Measurements from ENCODE around the gene BCOR. TPM values are rescaled to one million over a fixed set of nuclear protein-coding genes. Genes with fewer than 3 reads are reported as not detected.
A peak's percentile ranks its signal among the peaks of the same experiment; 100 is the strongest.

The BCOR gene
- total RNA-seq, 1 experiment from 2014 or later, result 0.68 TPM

GRCh38 chrX:40145001-40145922, 47.5 kb upstream of the BCOR start:
- H3K27me3 ChIP-seq (ENCODE audit: insufficient read depth, low read depth), result no peaks in the 10 kb centered on the region
- H3K9me3 ChIP-seq (ENCODE audit: insufficient read depth, low read depth), result no peaks in the 10 kb centered on the region
- TF ChIP-seq CTCF (conservative IDR thresholded peaks at IDR 0.05) (no peak), EZH2 (IDR thresholded peaks at IDR 0.05; ENCODE audit: low read depth) (no peak)
- BruUV-seq (replicated peaks), result TSS peak; percentile 21
- peak overlapping the region; percentile 57; the same call in 1 of the 2 replicates for H3K4me3 ChIP-seq
- H3K36me3 ChIP-seq (ENCODE audit: low read depth), result no peaks in the 10 kb centered on the region
- ChIA-PET CTCF (no interaction called here), POLR2A (ENCODE audit: unreplicated experiment) (no interaction called here)
- no peaks in the 10 kb centered on the region for H3K79me2 ChIP-seq (ENCODE audit: low read depth)
- no peaks in the 10 kb centered on the region for H3K4me1 ChIP-seq (replicated peaks; ENCODE audit: insufficient read depth)
- DNase-seq, result no peak
- peak overlapping the region; percentile 63 for H3K4me2 ChIP-seq
- H2AFZ ChIP-seq, result no peak overlapping the region
- H3K27ac ChIP-seq, result no peak overlapping the region
- no peaks in the 10 kb centered on the region for H4K20me1 ChIP-seq (ENCODE audit: insufficient read depth)
- H3F3A ChIP-seq (ENCODE audit: insufficient read depth, low read depth), result no peaks in the 10 kb centered on the region
- intact Hi-C loops (cut with micrococcal nuclease; ENCODE audit: unreplicated experiment), result no loop called here
- H3K9me2 ChIP-seq (ENCODE audit: insufficient read depth), result no peaks in the 10 kb centered on the region

- no peaks in the 10 kb centered on the region for H3K9me2 ChIP-seq (ENCODE audit: insufficient read depth)
- no peaks in the 10 kb centered on the region for H3K27me3 ChIP-seq (ENCODE audit: insufficient read depth, low read depth)
- no TSS peak for BruUV-seq (replicated peaks)
- POLR2A ChIA-PET (ENCODE audit: unreplicated experiment), result no interaction called here
- H3K79me2 ChIP-seq (ENCODE audit: low read depth), result no peaks in the 10 kb centered on the region
- peak overlapping the region; percentile 57; the same call in 1 of the 2 replicates for H3K4me3 ChIP-seq
- peak overlapping the region; percentile 63; the same call in 1 of the 2 replicates for H3K4me2 ChIP-seq
- no peak overlapping the region for H2AFZ ChIP-seq
- H3K4me1 ChIP-seq (replicated peaks; ENCODE audit: insufficient read depth), result no peaks in the 10 kb centered on the region
- H3F3A ChIP-seq (ENCODE audit: insufficient read depth, low read depth), result no peaks in the 10 kb centered on the region
- no peaks in the 10 kb centered on the region for H3K36me3 ChIP-seq (ENCODE audit: low read depth)
- DNase-seq, result no peak
- intact Hi-C loops (cut with micrococcal nuclease; ENCODE audit: unreplicated experiment), result no loop called here
- H4K20me1 ChIP-seq (ENCODE audit: insufficient read depth), result no peaks in the 10 kb centered on the region
- no peak overlapping the region for H3K27ac ChIP-seq
- CTCF ChIA-PET, result no interaction called here
- no peaks in the 10 kb centered on the region for H3K9me3 ChIP-seq (ENCODE audit: insufficient read depth, low read depth)
- no peak for TF ChIP-seq EZH2 (IDR thresholded peaks at IDR 0.05; ENCODE audit: low read depth)
- TF ChIP-seq CTCF (conservative IDR thresholded peaks at IDR 0.05), result no peak
Measured at GRCh38 chrX:40144576-40144975, 46.8 kb upstream of the BCOR start.

DNA sequence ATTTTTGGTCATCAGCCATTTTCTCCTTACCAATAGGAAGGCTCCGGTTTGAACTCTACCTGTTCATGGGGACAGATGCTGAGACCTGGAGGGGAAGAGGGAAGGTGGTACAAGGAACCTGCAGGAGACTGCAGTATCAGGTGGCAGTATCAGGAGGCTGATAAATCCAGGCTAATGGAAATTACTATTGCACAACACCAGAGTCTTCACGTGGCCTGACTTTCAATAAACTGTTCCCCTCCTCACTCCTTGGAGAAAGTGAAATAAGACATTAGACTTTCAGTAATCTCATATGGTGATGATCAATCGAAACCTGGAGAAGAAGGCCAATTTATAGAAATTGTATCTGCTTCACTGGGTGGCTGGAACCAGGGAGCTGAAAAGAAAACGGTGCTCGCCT, 46.2 kb upstream of the BCOR start:
- Histone ChIP-seq H3K4me1 (replicated peaks; ENCODE audit: insufficient read depth) (no peaks in the 10 kb centered on the region), H3F3A (ENCODE audit: insufficient read depth, low read depth) (no peaks in the 10 kb centered on the region), H4K20me1 (ENCODE audit: insufficient read depth) (no peaks in the 10 kb centered on the region), H3K36me3 (ENCODE audit: low read depth) (no peaks in the 10 kb centered on the region), H3K4me3 (no peak overlapping the region), H3K9me3 (ENCODE audit: insufficient read depth, low read depth) (no peaks in the 10 kb centered on the region), H3K9me2 (ENCODE audit: insufficient read depth) (no peaks in the 10 kb centered on the region), H3K4me2 (no peak overlapping the region), H3K79me2 (ENCODE audit: low read depth) (no peaks in the 10 kb centered on the region), H3K27ac (no peak overlapping the region), H3K27me3 (ENCODE audit: insufficient read depth, low read depth) (no peaks in the 10 kb centered on the region), H2AFZ (no peak overlapping the region)
- ChIA-PET POLR2A (ENCODE audit: unreplicated experiment) (no interaction called here), CTCF (no interaction called here)
- intact Hi-C loops (cut with micrococcal nuclease; ENCODE audit: unreplicated experiment), result no loop called here
- no peak for TF ChIP-seq CTCF (conservative IDR thresholded peaks at IDR 0.05)
- no peak for TF ChIP-seq EZH2 (IDR thresholded peaks at IDR 0.05; ENCODE audit: low read depth)
- no TSS peak for BruUV-seq (replicated peaks)
- no peak for DNase-seq

Data from PC-9 (cell line).